Measurements from ENCODE around the gene TTC7B.

- TF ChIP-seq THAP12 (CRISPR knock-in tag; IDR thresholded peaks at IDR 0.05) (no peak), ZZZ3 (IDR thresholded peaks at IDR 0.05) (no peak), E2F6 (IDR thresholded peaks at IDR 0.05; ENCODE audit: borderline replicate concordance in 1 of 2, extremely low read depth in 1 of 2, insufficient read depth in 1 of 2, insufficient read length in 1 of 2, low read depth in 1 of 2, low read length in 1 of 2, poor library complexity in 1 of 2, severe bottlenecking in 1 of 2) (no peak), SMARCA4 (IDR thresholded peaks at IDR 0.05) (no peak), HNRNPL (IDR thresholded peaks at IDR 0.05; ENCODE audit: low read depth, low read length) (no peak), ZMIZ1 (IDR thresholded peaks at IDR 0.05; ENCODE audit: low read depth in 2 of 2, low read length in 2 of 2) (no peak), ZNF282 (CRISPR knock-in tag; IDR thresholded peaks at IDR 0.05) (no peak), SP1 (CRISPR knock-in tag; IDR thresholded peaks at IDR 0.05) (no peak), HDAC2 (IDR thresholded peaks at IDR 0.05) (no peak), RFX5 (IDR thresholded peaks at IDR 0.05; ENCODE audit: low read depth, low read length) (no peak), GTF3C2 (IDR thresholded peaks at IDR 0.05; ENCODE audit: borderline replicate concordance, extremely low read depth, insufficient read length) (no peak), XRCC5 (IDR thresholded peaks at IDR 0.05; ENCODE audit: low read depth, low read length) (no peak), KLF10 (CRISPR knock-in tag; IDR thresholded peaks at IDR 0.05) (no peak), TFE3 (CRISPR knock-in tag; IDR thresholded peaks at IDR 0.05) (no peak)
These were observed 260.2 kb downstream of the TTC7B start for GRCh38 chr14:90556012-90556477.

Data from K562 (cell line).